Mesendoderm (in vitro differentiated cells): ENCODE results near the gene CACNB2.
"Not testable (repeated sequence)": the region's sequence is repeated elsewhere in the genome, so short reads cannot be mapped to it uniquely, and the experiment has no call there.

Experiments
- DNase-seq: peaks from one replicate; pipeline ENCODE4 v3.0.0; 2013
- H2AK5ac ChIP-seq: 2 replicates; pipeline ENCODE4 v1.6.1; 2013; ENCODE audit warnings: low read length, inconsistent platforms
- H2BK120ac ChIP-seq: 2 replicates; pipeline ENCODE4 v1.6.1; 2013; ENCODE audit warnings: low read depth, mild to moderate bottlenecking, low read length, moderate library complexity, mixed read lengths
- H2BK15ac ChIP-seq: replicated peaks from 2 replicates; pipeline ENCODE4 v1.6.1; 2013; ENCODE audit warnings: low read depth, mild to moderate bottlenecking, moderate library complexity
- H2BK5ac ChIP-seq: 2 replicates; pipeline ENCODE4 v1.6.1; 2013; ENCODE audit warnings: low read length, inconsistent platforms
- H3K18ac ChIP-seq: 2 replicates; pipeline ENCODE4 v1.6.1; 2013; ENCODE audit warnings: mild to moderate bottlenecking, low read length, mixed read lengths
- H3K23ac ChIP-seq: one replicate; pipeline ENCODE4 v1.6.1; 2013; ENCODE audit warnings: low read length
- H3K27ac ChIP-seq: 2 replicates; pipeline ENCODE4 v1.5.1; 2013; ENCODE audit warnings: low read depth, mild to moderate bottlenecking, inconsistent platforms, low read length, moderate library complexity
- H3K27me3 ChIP-seq: 2 replicates; pipeline ENCODE4 v1.6.1; 2013; ENCODE audit warnings: low read length, control low read depth, mild to moderate bottlenecking, inconsistent platforms; ENCODE audit not compliant: insufficient read depth, poor library complexity
- H3K36me3 ChIP-seq: 2 replicates; pipeline ENCODE4 v1.6.1; 2013; ENCODE audit warnings: low read length, inconsistent platforms; ENCODE audit not compliant: control insufficient read depth, insufficient read depth
- H3K4ac ChIP-seq: one replicate; pipeline ENCODE4 v1.6.1; 2013; ENCODE audit warnings: low read depth, mild to moderate bottlenecking, low read length, moderate library complexity
- H3K4me1 ChIP-seq: 2 replicates; pipeline ENCODE4 v1.6.1; 2013; ENCODE audit warnings: low read depth, low read length, inconsistent platforms; ENCODE audit not compliant: control insufficient read depth
- H3K4me2 ChIP-seq: 2 replicates; pipeline ENCODE4 v1.6.1; 2013; ENCODE audit warnings: low read length
- H3K4me3 ChIP-seq: 2 replicates; pipeline ENCODE4 v1.5.1; 2013; ENCODE audit warnings: mild to moderate bottlenecking, low read length
- H3K56ac ChIP-seq: one replicate; pipeline ENCODE4 v1.6.1; 2013; ENCODE audit warnings: low read length
- H3K79me1 ChIP-seq: 2 replicates; pipeline ENCODE4 v1.6.1; 2013; ENCODE audit warnings: low read length, inconsistent platforms
- H3K79me2 ChIP-seq: 2 replicates; pipeline ENCODE4 v1.6.1; 2013; ENCODE audit warnings: mild to moderate bottlenecking, low read length; ENCODE audit not compliant: control insufficient read depth, insufficient read depth
- H3K9ac ChIP-seq: 2 replicates; pipeline ENCODE4 v1.6.1; 2013; ENCODE audit warnings: low read length, inconsistent platforms
- H4K5ac ChIP-seq: one replicate; pipeline ENCODE4 v1.6.1; 2013; ENCODE audit warnings: low read length
- H4K8ac ChIP-seq: one replicate; pipeline ENCODE4 v1.6.1; 2013; ENCODE audit warnings: low read depth, mild to moderate bottlenecking, control low read depth, low read length, moderate library complexity
- WGBS: extraction: QIAGEN DNeasy Blood & Tissue Kit; methylation state at CpG from one replicate; pipeline ENCODE4 v1.1.7; 2013; ENCODE audit warnings: low lambda C conversion rate, missing lambda C conversion rate; ENCODE audit not compliant: insufficient coverage; ENCODE audit errors: extremely low coverage; 5-methylcytosine and 5-hydroxymethylcytosine counted together

CACNB2 gene

DNA sequence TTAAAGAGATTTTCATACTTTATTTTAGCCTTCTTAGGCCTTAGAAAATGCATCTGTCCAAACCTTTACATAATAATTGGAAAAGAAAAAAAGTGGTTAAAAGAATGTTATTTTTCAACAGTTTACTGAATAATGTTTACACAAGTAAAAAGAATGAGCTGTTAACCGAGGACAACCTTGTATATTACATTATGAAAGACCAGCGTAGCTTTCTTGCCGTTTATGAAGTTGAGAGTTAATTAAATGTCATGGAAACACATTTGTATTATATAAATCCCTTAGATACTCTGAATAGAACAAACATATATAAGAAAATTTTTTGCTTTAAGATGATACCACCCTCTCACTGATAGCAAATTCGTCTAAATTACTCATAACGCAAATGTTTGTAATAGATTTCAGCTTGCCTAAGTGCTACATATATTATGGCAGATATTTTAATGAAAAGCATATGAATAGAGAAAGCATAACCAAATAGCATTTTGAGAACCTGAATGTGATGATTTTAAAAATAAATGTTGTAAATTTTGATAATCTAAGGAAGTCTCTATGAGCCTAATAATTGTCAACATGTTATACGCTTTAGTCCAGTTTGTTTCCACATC lies 9.1 kb downstream of the CACNB2 start:
- Histone ChIP-seq H3K4ac (no peak overlapping the region), H3K27me3 (no peaks in the 10 kb centered on the region), H4K5ac (no peak overlapping the region), H3K4me3 (no peak overlapping the region), H2BK120ac (no peak overlapping the region), H3K36me3 (no peaks in the 10 kb centered on the region), H3K18ac (no peak overlapping the region), H3K4me2 (no peak overlapping the region), H3K79me1 (no peaks in the 10 kb centered on the region), H3K56ac (no peak overlapping the region), H3K4me1 (no peaks in the 10 kb centered on the region), H4K8ac (no peak overlapping the region), H2BK5ac (no peak overlapping the region), H2AK5ac (no peak overlapping the region), H3K23ac (no peak overlapping the region), H3K27ac (no peak overlapping the region), H3K79me2 (no peaks in the 10 kb centered on the region), H2BK15ac (no peak overlapping the region), H3K9ac (no peak overlapping the region)
- DNase-seq = no peak
- no CpG with 5 or more reads among the region's 6 CpGs for WGBS

DNA sequence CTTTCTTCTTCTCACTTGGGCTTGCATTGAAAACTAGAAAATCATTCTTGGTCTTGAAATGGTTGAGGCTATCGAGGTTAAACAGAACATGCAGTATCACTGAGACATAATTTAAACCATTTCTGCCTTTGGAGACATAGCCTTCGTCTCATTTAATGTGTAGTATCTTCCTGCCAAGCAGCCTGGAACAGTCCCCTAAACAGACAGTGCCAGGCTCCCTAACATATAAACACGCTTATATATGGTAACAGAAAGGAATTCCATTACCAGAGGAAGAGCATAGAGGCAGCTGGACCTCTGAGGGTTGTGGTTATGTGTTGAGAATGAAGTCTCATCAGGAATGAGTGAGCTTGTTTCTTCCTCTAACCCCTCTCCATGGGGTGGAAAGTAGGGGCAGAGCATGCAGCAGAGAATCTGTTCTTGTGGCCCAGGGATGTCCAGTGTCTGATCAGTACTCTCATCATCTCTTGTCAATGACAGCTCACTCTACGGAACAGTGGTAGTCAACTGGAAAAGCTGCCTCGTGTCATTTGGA lies 11.2 kb downstream of the CACNB2 start:
- no peak for DNase-seq
- no peaks in the 10 kb centered on the region for H3K36me3 ChIP-seq
- no peak overlapping the region for H3K56ac ChIP-seq
- no peak overlapping the region for H3K4me2 ChIP-seq
- H3K4me3 ChIP-seq = no peak overlapping the region
- no peak overlapping the region for H4K8ac ChIP-seq
- no peaks in the 10 kb centered on the region for H3K79me1 ChIP-seq
- no peaks in the 10 kb centered on the region for H3K79me2 ChIP-seq
- no peak overlapping the region for H3K23ac ChIP-seq
- H3K27me3 ChIP-seq = no peaks in the 10 kb centered on the region
- H2AK5ac ChIP-seq = no peak overlapping the region
- no peak overlapping the region for H3K18ac ChIP-seq
- no peak overlapping the region for H2BK15ac ChIP-seq
- no peaks in the 10 kb centered on the region for H3K4me1 ChIP-seq
- no peak overlapping the region for H3K9ac ChIP-seq
- H3K27ac ChIP-seq = no peak overlapping the region
- H2BK5ac ChIP-seq = no peak overlapping the region
- no peak overlapping the region for H3K4ac ChIP-seq
- H2BK120ac ChIP-seq = no peak overlapping the region
- WGBS = no CpG with 5 or more reads among the region's 5 CpGs
- H4K5ac ChIP-seq = no peak overlapping the region

DNA sequence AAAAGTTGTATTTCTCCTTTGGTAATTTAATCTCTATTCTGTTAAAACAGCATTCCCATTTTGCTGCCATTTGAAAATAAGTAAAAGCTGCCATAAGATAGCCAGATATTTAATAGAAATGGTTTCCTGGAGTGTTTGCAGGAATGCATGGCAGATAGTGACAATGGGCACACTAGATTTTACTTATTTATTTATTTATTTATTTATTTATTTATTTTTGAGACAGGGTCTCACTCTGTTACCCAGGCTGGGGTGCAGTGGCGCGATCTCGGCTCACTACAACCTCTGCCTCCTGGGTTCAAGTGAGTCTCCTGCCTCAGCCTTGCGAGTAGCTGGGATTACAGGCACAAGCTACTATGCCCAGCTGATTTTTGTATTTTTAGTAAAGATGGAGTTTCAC lies 13.2 kb downstream of the CACNB2 start:
- H2BK15ac ChIP-seq, H3K9ac ChIP-seq, H4K8ac ChIP-seq: not testable (repeated sequence)

DNA sequence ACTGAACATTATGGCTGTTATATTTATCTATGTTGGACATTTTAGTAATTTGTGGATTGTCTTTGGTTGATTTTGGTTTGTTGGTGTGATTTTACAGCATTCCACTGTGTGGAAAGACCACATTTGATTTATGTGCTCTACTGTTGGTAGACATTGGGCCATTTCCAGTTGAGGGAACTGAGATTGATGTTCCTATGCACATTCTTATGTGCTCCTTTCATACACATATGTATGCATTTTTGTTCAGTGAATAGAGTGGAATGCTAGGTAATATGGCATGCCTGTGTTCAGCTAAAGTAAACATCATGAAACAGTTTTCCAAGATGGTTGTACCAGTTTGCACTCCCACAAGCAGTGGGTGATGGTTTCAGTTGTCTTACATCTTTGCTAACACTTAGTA lies 15.1 kb downstream of the CACNB2 start:
- no peak overlapping the region for H2BK120ac ChIP-seq
- H3K27ac ChIP-seq = no peak overlapping the region
- no peak overlapping the region for H3K4me3 ChIP-seq
- H3K79me2 ChIP-seq = no peaks in the 10 kb centered on the region
- no peak overlapping the region for H3K4ac ChIP-seq
- H3K23ac ChIP-seq = no peak overlapping the region
- no peak overlapping the region for H3K9ac ChIP-seq
- H2BK5ac ChIP-seq = no peak overlapping the region
- H3K18ac ChIP-seq = no peak overlapping the region
- no peak overlapping the region for H3K56ac ChIP-seq
- H3K4me2 ChIP-seq = no peak overlapping the region
- no peaks in the 10 kb centered on the region for H3K79me1 ChIP-seq
- no peak for DNase-seq
- H2BK15ac ChIP-seq = no peak overlapping the region
- H3K27me3 ChIP-seq = no peaks in the 10 kb centered on the region
- no peak overlapping the region for H4K8ac ChIP-seq
- no peaks in the 10 kb centered on the region for H3K36me3 ChIP-seq
- no peak overlapping the region for H4K5ac ChIP-seq
- H2AK5ac ChIP-seq = no peak overlapping the region
- H3K4me1 ChIP-seq = no peaks in the 10 kb centered on the region

More for the DNA sequence above, 13.2 kb downstream of the CACNB2 start:
- not testable (repeated sequence) for H3K23ac ChIP-seq, H2BK5ac ChIP-seq, H3K4me3 ChIP-seq, H3K18ac ChIP-seq, H3K27ac ChIP-seq, H3K4ac ChIP-seq, H3K79me1 ChIP-seq, H3K4me2 ChIP-seq, H3K4me1 ChIP-seq, H2AK5ac ChIP-seq, H3K56ac ChIP-seq, H3K79me2 ChIP-seq, H2BK120ac ChIP-seq, DNase-seq, H3K36me3 ChIP-seq, H3K27me3 ChIP-seq, H4K5ac ChIP-seq
- no CpG with 5 or more reads among the region's 4 CpGs for WGBS

DNA sequence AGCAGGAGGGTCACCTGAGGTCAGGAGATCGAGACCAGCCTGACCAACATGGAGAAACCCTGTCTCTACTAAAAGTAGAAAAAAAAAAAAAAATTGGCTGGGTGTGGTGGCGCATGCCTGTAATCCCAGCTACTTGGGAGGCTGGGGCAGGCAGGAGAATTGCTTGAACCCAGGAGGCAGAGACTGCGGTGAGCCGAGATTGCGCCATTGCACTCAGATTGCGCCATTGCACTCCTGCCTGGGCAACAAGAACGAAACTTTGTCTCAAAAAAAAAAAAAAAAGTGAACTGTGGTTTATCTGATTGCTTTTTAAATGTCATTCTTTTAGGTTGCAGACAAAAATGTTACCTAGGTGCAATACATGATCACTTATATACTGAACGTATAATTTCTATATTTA lies 16.6 kb downstream of the CACNB2 start:
- not testable (repeated sequence) for H4K8ac ChIP-seq, H3K4me1 ChIP-seq, H3K79me2 ChIP-seq, H3K23ac ChIP-seq, H3K36me3 ChIP-seq, H2AK5ac ChIP-seq, H3K4ac ChIP-seq, H3K9ac ChIP-seq, H2BK120ac ChIP-seq, H3K27me3 ChIP-seq, H4K5ac ChIP-seq, H3K18ac ChIP-seq, H3K56ac ChIP-seq, H3K4me3 ChIP-seq, H3K79me1 ChIP-seq, DNase-seq, H2BK15ac ChIP-seq, H3K27ac ChIP-seq, H2BK5ac ChIP-seq, H3K4me2 ChIP-seq
- WGBS = no CpG with 5 or more reads among the region's 8 CpGs

DNA sequence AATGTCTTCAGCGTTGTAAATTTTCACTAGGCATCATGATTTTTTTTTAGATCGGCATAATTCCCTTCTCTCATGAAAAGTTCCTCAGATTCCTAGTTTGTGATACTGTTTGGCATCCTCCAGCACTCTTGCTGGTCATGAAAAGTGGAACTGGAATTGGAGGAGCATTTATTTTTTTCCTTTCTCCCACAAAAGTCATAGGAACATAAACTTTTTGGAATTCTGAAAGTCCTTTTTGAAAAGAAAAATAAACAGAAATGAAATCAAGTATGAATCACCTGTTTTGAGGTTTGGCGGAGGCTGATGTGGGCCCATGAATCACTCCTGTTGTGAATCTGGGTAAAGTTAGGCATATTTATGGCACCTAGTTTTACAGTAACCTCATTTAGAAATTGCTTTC lies 17.7 kb downstream of the CACNB2 start:
- H2BK5ac ChIP-seq = no peak overlapping the region
- no peak for DNase-seq
- H3K4ac ChIP-seq = no peak overlapping the region
- no peaks in the 10 kb centered on the region for H3K79me1 ChIP-seq
- no peaks in the 10 kb centered on the region for H3K27me3 ChIP-seq
- no peak overlapping the region for H3K56ac ChIP-seq
- H2AK5ac ChIP-seq = no peak overlapping the region
- H4K8ac ChIP-seq = no peak overlapping the region
- no peaks in the 10 kb centered on the region for H3K79me2 ChIP-seq
- no peak overlapping the region for H2BK120ac ChIP-seq
- H3K4me1 ChIP-seq = no peaks in the 10 kb centered on the region
- WGBS = no CpG with 5 or more reads among the region's 3 CpGs
- H3K23ac ChIP-seq = no peak overlapping the region
- H3K36me3 ChIP-seq = no peaks in the 10 kb centered on the region
- H2BK15ac ChIP-seq = no peak overlapping the region
- no peak overlapping the region for H3K27ac ChIP-seq
- no peak overlapping the region for H3K4me3 ChIP-seq
- no peak overlapping the region for H3K9ac ChIP-seq
- H3K4me2 ChIP-seq = no peak overlapping the region
- no peak overlapping the region for H3K18ac ChIP-seq
- H4K5ac ChIP-seq = no peak overlapping the region
